GM20431 (cell line): ENCODE results near the gene WNT7B.

ENCODE experiments used
- in situ Hi-C: fragments of 300-500 bp; cut with MseI, MboI; formaldehyde crosslinking; loops from one replicate; pipeline ENCODE4 v1.15.0; 2020; ENCODE audit warnings: low sequenced_read_pairs; ENCODE audit not compliant: unreplicated experiment

WNT7B gene

DNA sequence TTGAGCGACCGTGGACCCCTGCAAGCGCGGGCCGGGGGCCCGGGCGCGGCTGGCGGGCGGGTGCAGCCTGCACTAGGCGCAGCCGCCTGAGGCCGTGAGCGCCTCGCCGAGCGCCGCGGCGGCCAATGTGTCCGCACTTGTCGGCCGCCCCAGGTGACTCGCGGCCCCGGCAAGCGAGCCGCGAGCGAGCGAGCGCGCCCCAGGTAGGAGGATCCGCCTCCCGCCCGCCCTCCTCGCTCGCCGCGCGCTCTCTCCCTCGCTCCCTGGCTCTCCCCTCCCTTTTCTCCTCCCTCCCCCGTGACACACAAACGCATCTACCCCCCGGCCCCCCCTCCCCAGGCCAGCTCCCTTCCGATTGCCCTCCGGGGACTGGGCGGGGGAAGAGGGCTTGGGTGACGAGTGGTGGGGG, at the start of gene WNT7B:
Gene WNT7B, minus strand, starts transcription at position 160 of the 409 bp plus-strand sequence. CDS start 408 bp downstream, outside the sequence.
- in situ Hi-C loops, result no loop called here

DNA sequence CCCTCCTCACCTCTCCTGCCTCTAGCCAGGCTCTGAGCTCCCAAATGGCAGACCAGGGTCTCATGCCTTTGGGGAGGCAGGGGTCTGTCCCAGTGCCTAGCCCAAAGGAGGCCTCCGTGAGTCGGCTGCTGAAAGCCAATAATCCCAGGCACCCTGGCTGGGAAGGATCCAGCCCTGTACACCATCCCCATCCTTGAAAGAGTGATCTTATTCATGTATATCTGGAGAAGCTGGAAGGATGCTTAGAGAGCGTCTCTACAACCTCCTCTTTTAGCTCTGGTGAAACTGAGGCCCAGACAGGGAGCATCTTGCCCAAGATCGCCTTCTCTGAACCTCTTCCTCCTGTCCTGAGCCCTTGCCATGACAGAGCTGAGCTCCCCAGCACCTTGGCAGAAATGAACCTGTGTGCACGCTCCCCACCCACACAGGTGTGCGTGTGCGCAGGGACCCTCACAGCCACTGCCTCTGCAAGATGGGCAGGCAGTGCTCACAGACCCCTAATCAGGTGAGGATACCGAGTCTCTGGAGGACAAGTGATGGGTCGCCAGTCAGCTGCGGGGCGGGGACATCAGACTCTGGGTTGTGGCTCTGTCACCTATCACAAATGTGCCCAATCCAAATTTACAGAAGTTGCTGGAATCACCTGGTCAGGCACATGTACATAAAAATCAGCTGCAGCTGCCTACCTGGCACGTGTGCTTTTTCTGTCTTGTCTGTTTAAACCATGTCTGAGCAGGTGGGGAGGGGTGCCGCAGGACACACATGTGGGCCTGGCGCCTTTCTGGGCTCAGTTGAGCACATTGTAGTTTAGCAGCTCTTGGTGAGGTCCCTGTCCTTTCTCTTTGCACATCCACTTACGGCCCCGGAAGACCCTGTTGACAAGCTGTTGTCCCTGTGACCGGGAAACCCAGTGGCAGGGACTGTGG, 49.3 kb upstream of the WNT7B start:
- in situ Hi-C loops, result no loop called here

DNA sequence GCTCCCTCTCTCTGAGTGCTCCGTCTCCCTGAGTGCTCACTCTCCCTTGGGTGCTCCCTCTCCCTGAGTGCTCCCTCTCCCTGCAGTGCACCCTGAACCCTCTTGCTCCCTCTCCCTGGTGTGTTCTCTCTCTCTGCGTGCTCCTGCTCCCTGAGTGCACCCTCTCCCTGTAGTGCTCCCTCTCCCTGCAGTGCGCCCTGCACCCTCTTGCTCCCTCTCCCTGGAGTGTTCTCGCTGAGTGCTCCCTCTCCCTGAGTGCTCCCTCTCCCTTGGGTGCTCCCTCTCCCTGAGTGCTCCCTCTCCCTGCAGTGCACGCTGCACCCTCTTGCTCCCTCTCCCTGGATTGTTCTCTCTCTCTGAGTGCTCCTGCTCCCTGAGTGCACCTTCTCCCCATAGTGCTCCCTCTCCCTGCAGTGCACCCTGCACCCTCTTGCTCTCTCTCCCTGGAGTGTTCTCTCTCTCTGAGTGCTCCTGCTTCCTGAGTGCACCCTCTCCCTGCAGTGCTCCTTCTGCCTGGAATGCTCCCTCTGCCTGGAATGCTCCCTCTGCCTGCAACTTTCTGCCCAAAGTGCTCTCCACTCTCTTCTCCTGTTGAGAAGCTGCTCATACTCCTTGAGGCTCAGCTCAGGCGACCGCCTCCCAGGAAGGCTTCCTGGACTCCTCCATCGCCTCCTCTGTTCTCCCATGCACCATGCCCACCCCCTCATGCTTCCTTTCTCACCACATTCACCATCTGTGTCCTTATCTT, 48.4 kb upstream of the WNT7B start:
- in situ Hi-C loops, result no loop called here

DNA sequence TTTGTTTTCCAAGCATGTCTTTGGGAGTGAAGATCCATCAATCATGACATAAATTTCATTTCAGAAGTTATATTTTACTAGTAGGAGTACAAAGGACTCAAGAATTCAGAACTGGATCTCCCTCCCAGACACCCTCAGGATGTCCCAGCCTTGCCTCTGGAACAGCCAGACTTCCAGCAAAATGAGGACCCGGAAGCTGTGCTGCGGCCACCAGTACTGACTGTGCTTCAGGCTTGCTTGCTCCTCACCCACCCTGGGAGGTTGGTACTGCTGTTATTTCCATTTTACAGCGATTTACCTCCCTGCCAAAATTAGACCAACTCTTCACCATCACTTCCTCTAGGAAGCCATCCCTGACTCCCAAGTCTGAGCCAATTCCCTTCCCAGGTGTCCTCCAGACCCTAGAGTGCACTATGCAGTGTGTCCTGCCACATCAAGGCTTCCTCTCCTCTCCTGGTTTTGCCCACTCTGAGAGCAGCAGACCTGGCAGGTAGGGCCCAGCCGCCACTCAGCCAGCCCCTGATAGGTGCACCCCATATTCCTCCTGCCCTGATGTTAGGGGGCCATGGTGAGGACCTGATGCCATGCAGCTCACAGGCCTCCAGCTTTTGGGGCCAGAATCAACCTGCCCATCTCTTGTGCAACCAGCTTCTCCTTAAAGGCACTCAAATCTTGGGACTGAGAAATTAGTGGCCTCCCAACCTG, 47.3 kb upstream of the WNT7B start:
- in situ Hi-C loops, result loop anchor here (25.0 kb wide), 1 partner anchor 288 kb away; no protein-coding TSS in a partner anchor

DNA sequence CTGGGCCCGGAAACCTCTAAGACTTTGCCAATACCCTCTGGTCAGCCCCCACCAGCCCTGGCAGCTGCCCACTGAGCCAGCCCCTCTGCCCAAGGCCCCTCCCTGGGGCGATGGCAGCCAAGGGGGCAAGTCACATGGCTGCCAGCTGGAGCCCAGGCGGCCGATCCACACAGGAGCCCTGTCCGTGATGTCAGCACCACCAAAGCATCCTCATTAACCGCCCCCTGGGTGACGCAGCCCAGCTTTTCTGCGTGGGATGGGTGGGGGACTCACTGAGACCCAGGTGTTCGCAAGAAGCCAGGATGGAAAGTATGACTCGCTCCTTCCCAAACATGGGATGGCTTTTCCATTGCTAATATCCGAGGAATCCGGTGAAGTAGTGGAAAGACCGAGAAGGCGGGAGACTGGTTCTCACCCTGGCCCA, 46.6 kb upstream of the WNT7B start:
- in situ Hi-C loops, result loop anchor here (25.0 kb wide), 1 partner anchor 289 kb away; no protein-coding TSS in a partner anchor

DNA sequence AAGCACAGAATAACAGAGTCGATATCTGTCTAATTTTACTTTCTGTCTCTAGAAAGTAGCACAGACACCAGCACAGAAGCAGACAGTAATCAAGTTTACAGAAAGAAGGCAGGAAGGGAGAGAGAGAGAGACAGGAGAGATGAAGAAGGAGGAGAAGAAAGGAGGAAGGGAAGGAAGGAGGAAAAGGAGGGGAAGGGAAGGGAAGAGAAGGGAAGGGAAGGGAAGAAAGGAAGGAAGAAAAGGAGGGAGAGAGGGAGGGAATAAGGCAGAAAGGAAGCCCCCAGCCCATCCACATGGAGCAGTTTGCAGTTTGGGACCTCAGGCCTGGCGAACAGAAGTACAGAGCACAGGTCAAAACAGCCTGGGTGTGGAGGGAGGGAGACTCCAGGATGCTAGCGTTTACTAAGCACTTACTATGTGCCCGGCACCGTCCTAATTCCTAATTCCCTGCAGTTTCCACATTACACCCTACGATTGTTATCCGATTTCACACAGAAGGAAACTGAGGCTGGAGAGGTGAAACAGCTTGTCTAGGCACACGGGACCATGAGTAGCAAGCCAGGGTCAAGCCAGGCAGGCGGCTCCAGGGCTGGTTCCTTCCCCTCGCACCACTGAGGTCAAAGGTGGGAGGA, 46.0 kb upstream of the WNT7B start:
- in situ Hi-C loops, result loop anchor here (25.0 kb wide), 1 partner anchor 289 kb away; no protein-coding TSS in a partner anchor

DNA sequence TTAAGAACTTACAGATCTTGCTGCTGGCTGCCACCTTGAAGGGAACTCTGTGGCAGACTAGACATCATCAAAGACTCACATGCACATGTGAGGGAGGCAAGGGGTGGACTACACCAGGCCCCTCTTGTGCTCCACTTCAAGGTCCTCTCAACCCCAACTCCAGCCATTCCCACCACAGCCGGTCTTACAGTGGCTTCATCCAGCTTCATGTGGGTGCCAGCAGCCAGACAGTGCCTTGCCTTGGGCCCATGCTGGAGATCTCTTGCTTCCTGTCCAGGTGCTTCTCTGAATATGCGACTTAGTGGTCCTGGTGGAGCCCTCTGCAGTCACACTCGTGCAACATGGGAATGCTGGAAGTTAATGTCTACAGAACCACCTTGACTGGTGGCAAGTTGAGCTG, 44.6 kb upstream of the WNT7B start:
- in situ Hi-C loops, result loop anchor here (25.0 kb wide), 1 partner anchor 291 kb away; no protein-coding TSS in a partner anchor

DNA sequence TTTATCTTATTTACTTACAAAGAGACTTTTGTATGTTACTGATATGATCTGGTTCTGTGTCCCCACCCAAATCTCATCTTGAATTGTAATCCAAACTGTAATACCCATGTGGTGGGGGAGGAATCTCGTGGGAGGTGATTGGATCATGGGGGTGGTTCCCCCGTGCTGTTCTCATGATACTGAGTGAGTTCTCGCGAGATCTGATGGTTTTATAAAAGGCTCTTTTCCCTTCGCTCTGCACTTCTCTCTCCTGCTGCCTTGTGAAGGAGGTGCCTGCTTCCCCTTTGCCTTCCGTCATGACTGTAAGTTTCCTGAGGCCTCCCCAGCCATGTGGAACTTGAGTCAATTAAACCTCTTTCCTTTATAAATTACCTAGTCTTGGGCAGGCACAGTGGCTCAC, 42.4 kb upstream of the WNT7B start:
- in situ Hi-C loops, result loop anchor here (25.0 kb wide), 1 partner anchor 293 kb away; no protein-coding TSS in a partner anchor

DNA sequence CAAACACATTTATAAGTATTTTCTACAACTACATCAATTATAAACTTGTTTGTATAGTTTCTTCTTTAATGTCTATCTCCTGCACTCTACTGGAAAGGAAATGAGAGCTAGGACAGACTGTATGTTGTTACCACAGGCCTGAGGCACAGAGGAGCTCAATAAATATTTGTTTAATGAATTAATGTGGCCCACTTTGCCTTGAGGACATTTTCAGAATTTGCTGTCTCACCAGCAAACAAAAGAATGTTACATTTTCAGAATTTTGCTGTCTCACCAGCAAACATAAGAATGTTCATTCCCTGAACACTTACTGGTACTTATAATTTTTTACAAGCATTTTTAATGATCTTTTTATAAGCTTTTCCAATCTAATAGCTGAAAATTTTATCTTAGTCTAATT, 41.9 kb upstream of the WNT7B start:
- in situ Hi-C loops, result loop anchor here (25.0 kb wide), 1 partner anchor 293 kb away; no protein-coding TSS in a partner anchor

DNA sequence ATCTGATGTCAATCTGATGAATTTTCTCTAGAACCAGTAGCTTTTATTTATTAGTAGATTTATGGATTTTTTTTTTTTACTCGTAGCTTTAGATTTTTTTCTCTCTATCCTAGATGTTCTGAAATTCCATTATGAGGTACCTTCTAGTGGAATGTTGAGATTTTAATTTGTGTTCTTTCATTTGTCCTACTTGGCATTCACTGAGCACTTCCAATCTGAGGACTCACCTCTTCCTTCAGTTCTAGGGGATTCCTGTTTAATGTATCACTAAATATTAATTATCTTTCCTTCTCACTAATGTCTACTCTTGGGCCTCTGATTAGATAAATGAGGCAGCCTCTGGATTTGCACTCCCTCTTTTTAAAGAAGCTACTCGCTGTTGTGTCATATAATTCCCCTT, 40.2 kb upstream of the WNT7B start:
- in situ Hi-C loops, result loop anchor here (25.0 kb wide), 1 partner anchor 295 kb away; no protein-coding TSS in a partner anchor

DNA sequence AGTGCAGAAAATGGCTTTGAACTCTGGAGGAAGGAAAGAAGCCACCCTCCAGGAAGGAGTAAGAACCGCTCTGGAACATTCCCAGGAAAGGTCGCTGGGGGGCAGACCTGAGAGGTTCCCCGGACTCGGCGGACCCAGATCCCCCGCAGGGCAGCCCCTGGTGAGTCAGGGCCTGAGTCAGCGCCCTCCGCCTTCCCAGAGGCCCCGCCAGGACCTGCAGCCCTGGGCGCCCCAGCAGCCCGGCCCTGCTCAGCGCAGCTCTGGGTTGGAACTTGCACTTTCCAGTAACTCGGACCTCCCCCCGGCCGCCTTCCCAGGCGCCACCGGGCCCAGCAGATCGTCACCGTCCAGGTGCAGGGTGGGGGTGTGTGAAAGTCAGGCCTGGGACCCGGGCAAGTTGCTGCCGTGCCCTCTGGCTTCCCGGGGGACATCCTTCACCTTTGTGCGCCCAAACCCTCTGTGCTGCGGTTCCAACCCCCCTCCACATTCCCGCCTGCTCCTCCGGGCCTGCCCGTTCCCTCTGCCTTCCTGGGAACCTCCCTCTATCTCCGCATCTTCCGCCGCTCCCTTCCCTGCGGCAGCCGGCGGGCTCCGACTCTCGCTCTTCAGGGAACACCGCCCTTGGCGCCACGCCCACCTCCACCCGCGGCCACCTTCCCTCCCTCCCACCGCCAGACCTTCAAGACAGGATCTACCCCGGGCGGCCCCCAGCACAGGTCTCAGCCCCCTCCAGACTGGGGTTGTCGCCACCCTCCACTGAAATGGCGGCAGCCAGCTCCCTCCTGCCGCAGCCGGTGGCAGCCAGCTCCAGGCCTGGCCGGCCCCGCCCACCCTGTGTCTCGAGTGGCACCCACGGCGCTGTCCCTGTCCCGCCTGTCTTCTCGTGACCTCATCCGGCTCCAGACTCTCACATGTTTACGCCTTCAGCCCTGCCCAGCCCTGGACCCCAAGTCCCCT, 36.8 kb upstream of the WNT7B start:
- in situ Hi-C loops, result loop anchor here (25.0 kb wide), 1 partner anchor 299 kb away; no protein-coding TSS in a partner anchor

DNA sequence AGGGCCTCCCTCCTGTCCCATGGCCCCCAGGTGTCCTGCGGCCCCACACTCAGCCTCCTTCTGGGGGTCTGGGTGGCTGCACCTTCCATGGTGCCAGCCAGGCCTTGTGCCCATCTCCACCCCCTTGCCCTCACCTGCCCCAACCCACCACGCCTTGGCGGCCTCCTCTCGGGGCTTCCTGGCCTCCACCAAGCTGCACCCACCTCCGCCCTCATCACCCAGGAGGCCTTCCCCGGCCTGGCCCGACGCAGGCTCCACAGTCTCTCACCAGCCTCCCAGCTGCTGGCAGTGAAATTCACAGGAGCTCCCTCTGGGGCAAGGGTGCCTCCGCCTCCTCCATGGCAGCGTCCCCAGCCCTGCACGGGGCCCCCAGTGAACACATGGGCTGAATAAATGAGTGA, 35.9 kb upstream of the WNT7B start:
- in situ Hi-C loops, result loop anchor here (25.0 kb wide), 1 partner anchor 299 kb away; no protein-coding TSS in a partner anchor

DNA sequence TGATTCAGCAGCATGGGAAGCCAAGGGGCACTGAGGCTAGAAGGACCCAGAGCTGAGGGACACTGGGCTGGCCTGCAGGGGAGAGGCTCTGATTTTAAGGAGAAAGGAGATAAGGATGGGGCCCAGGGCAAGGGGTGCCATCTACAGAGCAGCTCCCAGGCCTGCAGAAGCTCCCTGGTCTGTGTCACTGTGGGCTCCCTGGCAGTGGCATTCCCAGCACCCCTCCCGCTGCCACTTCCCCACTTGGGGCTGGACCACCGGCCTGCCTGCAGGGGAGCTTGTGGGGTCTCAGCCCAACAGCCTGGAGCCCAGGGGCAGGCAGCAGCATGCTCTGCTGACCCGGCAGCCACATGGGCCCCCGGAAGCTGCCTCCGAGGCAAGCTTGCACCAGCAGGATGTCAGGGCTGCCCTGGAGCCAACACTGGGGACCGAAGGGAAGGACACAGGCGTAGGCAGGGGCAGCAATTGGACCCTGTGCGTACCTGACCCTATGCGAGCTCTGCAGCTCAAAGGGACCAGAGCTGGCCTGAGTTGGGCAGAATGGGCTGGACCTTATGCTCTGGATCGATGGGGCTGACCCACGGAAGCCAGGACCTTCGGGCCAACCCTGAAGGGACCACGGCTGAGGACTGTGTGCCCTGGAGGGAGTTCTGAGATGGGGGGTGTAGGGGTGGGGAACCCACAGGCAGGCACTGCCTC, 35.4 kb upstream of the WNT7B start:
- in situ Hi-C loops, result loop anchor here (25.0 kb wide), 1 partner anchor 300 kb away; no protein-coding TSS in a partner anchor

DNA sequence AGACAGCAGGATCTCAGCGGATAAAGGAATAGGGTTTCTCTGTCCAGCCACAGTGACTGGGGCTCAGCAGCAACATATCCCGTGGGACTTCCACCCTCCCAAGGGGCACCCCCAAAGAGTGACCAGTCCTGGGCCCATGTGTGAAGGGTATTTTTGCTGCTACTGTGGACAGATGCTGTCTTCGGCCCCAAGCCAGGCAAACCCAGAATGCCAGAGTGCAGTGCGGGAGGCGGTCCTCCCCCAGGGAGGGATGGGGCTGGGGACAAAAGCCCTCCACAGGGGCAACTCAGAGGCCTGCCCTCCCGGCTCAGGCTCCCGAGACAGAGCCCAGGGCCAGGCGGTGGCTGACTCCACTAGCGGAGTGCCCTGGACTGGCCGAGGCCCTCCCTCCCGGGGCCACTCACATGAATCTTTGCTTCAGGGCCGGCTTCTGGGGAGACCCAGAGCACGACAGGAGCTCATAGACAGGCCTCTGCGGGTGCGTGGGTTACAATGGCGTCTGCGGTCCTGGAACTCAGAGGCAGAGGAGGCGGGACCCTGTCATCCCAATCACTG, 34.7 kb upstream of the WNT7B start:
- in situ Hi-C loops, result loop anchor here (25.0 kb wide), 1 partner anchor 301 kb away; no protein-coding TSS in a partner anchor

DNA sequence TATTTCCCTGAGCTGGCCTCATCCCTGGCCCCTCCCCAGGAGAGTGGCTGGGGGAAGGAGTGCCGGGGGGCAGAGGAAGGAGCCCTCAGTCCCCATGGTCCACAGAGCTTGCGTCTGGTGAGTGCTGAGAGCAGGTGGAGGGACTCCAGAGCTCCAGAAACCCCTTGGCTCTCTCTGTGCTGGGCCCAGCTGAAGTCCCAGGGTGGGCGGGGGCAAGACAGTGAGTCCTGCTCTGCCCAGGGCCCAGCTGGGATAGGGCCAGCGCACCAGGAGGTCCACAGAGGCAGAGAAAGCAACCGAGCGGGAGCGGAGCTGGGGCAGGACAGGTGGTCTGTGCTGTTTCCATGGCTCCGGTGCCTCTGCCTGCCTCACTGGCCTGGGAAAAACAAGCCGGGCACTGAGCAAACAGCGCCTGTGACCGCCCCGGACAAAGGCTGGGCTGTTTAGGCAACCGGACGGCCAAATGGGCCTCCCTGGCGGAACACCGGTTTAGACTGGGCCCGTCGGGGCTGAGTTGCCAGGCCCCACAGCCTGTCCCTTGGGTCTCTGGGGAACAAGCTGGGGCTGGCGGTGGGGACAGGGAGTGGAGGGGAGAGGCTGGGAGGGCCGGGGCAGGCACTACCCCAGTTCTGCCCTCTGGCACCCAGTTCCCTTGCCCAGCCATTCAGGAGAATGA, 34.1 kb upstream of the WNT7B start:
- in situ Hi-C loops, result loop anchor here (25.0 kb wide), 1 partner anchor 301 kb away; no protein-coding TSS in a partner anchor

DNA sequence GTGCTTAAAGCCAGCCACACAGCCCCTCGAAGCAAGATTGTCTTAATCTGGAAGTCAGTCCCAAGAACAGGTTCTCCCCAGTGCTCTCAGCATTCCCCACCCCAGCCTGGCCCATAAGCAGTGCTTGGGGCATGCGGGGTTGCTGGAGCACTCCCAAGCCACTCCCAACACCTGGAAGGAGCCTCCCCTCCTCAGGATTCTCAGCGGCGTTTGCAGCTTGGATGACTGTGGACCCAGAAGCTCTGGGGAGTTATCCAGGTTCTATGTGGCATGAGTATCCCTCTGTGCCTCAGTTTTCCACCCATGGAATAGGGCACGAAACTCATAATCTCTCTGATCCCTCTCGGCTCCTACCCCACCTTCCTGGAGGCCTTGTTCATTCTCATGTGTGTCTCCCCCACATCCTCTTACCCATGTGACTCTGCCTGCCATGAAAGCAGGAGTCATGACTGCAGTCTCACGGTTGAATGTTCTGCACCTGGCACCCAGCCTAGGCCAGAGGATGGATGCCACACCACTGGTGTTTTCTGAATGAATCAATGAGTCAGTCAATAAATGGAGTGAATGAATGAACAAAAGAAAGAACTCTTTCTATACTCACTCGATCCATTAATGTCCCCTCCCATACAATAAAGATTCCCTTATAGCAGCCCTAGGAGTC, 33.4 kb upstream of the WNT7B start:
- in situ Hi-C loops, result loop anchor here (25.0 kb wide), 1 partner anchor 302 kb away; no protein-coding TSS in a partner anchor
